B cell (primary cell): ENCODE data around the gene MPDZ. TPM values are rescaled to one million over a fixed set of nuclear protein-coding genes. Genes with fewer than 3 reads are reported as not detected.

Source experiments
- ATAC-seq: fragments of 200-7000 bp; cut with Tn5 transposase; one replicate; pipeline ENCODE4 v1.10.0; 2021; ENCODE audit warnings: low read depth, mild to moderate bottlenecking, moderate number of reproducible peaks, moderate library complexity
- CTCF ChIA-PET: fragments of 350-600 bp; sonication (Branson Sonifier 250); formaldehyde crosslinking; loops from one replicate; lab custom pipeline; 2021; ENCODE audit warnings: antibody characterized with exemption, inconsistent platforms; lab: Charles Lee
- POLR2A ChIA-PET: fragments of 350-600 bp; sonication (Branson Sonifier 250); formaldehyde crosslinking; loops from one replicate; lab custom pipeline; 2021; ENCODE audit warnings: antibody characterized with exemption; lab: Charles Lee
- DNase-seq: peaks from one replicate; pipeline ENCODE4 v3.0.0; 2013
- H2AFZ ChIP-seq: 2 replicates; pipeline ENCODE4 v1.6.1; 2012; ENCODE audit warnings: mild to moderate bottlenecking, low read depth, low read length; ENCODE audit not compliant: insufficient read depth, poor library complexity, severe bottlenecking
- H3K27ac ChIP-seq, 2 donors: 1 replicate in 1 of 2; 2 replicates in 1 of 2; pipeline ENCODE4 v1.5.1; 2012 to 2013; ENCODE audit warnings: low read length in 2 of 2, mild to moderate bottlenecking in 2 of 2, moderate library complexity in 1 of 2
- H3K27me3 ChIP-seq, 4 experiments: fragments of 200-600 bp in 1 of 4; sonication (generic) in 1 of 4; replicated peaks in 1 of 4; 1 replicate in 2 of 4; 2 replicates in 2 of 4; pipeline versions ENCODE4 v1.6.1 to v1.7.0; 2013 to 2016; ENCODE audit warnings: low read length in 3 of 4, mild to moderate bottlenecking in 2 of 4, mixed read lengths in 1 of 4, moderate library complexity in 1 of 4; ENCODE audit not compliant: insufficient read depth in 4 of 4, control insufficient read depth in 3 of 4; ENCODE audit errors: control extremely low read depth in 1 of 4
- H3K36me3 ChIP-seq, 2 experiments: replicated peaks in 1 of 2; 1 replicate in 1 of 2; 2 replicates in 1 of 2; pipeline versions ENCODE4 v1.6.1 to v1.7.1; 2013; ENCODE audit warnings: low read length in 1 of 2; ENCODE audit not compliant: insufficient read depth in 2 of 2, control insufficient read depth in 1 of 2; ENCODE audit errors: control extremely low read depth in 1 of 2, extremely low read depth in 1 of 2
- H3K4me1 ChIP-seq, 2 donors: fragments of 200-600 bp in 1 of 2; sonication (generic) in 1 of 2; 1 replicate in 1 of 2; 2 replicates in 1 of 2; pipeline versions ENCODE4 v1.5.1 to v1.6.1; 2013 to 2017; ENCODE audit warnings: low read length in 2 of 2; ENCODE audit not compliant: control insufficient read depth in 2 of 2, insufficient read depth in 2 of 2
- H3K4me2 ChIP-seq: replicated peaks from 2 replicates; pipeline ENCODE3; 2012; ENCODE audit warnings: mild to moderate bottlenecking, low read depth, low read length; ENCODE audit not compliant: poor library complexity, severe bottlenecking
- H3K4me3 ChIP-seq, 5 experiments: fragments of 200-600 bp in 1 of 5; sonication (generic) in 1 of 5; 1 replicate in 3 of 5; 2 replicates in 2 of 5; pipeline versions ENCODE4 v1.5.1 to v1.7.0; 2011 to 2016; ENCODE audit warnings: low read length in 4 of 5, mild to moderate bottlenecking in 4 of 5, low read depth in 2 of 5, control low read depth in 1 of 5, moderate library complexity in 1 of 5; ENCODE audit not compliant: insufficient read depth in 1 of 5; ENCODE audit errors: control extremely low read depth in 1 of 5, extremely low read depth in 1 of 5
- H3K79me2 ChIP-seq: fragments of 200-600 bp; sonication (generic); one replicate; pipeline ENCODE4 v1.6.0; 2016; ENCODE audit warnings: low read length; ENCODE audit not compliant: control insufficient read depth, insufficient read depth
- H3K9ac ChIP-seq: fragments of 200-600 bp; sonication (generic); 2 replicates; pipeline ENCODE4 v1.6.1; 2017; ENCODE audit warnings: mild to moderate bottlenecking, low read length, moderate library complexity
- H3K9me3 ChIP-seq, 3 donors: one replicate each; pipeline versions ENCODE4 v1.6.1 to v1.7.1; 2013; ENCODE audit warnings: low read length in 2 of 3; ENCODE audit not compliant: control insufficient read depth in 2 of 3, insufficient read depth in 1 of 3; ENCODE audit errors: control extremely low read depth in 1 of 3
- H4K20me1 ChIP-seq: 2 replicates; pipeline ENCODE4 v1.6.0; 2012; ENCODE audit warnings: mild to moderate bottlenecking, low read length; ENCODE audit not compliant: insufficient read depth, control insufficient read depth, poor library complexity, severe bottlenecking
- H3K27ac Mint-ChIP-seq: one replicate; pipeline ENCODE4 v1.8.0; 2021; ENCODE audit warnings: mixed read lengths
- H3K27me3 Mint-ChIP-seq: one replicate; pipeline ENCODE4 v1.8.0; 2021; ENCODE audit warnings: mixed read lengths
- H3K4me1 Mint-ChIP-seq: one replicate; pipeline ENCODE4 v1.8.0; 2021; ENCODE audit warnings: mixed read lengths
- H3K4me3 Mint-ChIP-seq: one replicate; pipeline ENCODE4 v1.8.0; 2021; ENCODE audit warnings: mixed read lengths
- H3K9me3 Mint-ChIP-seq: one replicate; pipeline ENCODE4 v1.8.0; 2022; ENCODE audit warnings: mixed read lengths; ENCODE audit not compliant: insufficient read depth
- EZH2 ChIP-seq: IDR thresholded peaks from 2 replicates; pipeline ENCODE4 v1.6.1; 2012; ENCODE audit warnings: borderline replicate concordance, low read depth, mild to moderate bottlenecking, moderate library complexity, low read length; ENCODE audit not compliant: insufficient read depth, poor library complexity, severe bottlenecking
- WGBS: methylation state at CpG from one replicate; pipeline ENCODE4 v1.1.5; 2013; ENCODE audit warnings: missing lambda C conversion rate; ENCODE audit not compliant: insufficient coverage; 5-methylcytosine and 5-hydroxymethylcytosine counted together
- intact Hi-C: fragments of 100-400 bp; cut with micrococcal nuclease; formaldehyde crosslinking; loops from one replicate; pipeline ENCODE4 v1.10.0; 2022
- polyA plus RNA-seq: library from polyadenylated mRNA; depleted of rRNA; stranded (reverse); fragments of >200 nt; gene quantifications from 2 replicates; pipeline ENCODE4 v1.2.3, GENCODE V29; 2012
- total RNA-seq, 2 donors: library from RNA; stranded (reverse); fragments of 120-200 nt in 1 of 2; gene quantifications; 1 replicate in 1 of 2; 2 replicates in 1 of 2; pipeline versions ENCODE4 v1.2.3 to v1.2.4, GENCODE V29; 2013 to 2022
- TF ChIP-seq, protein P1 (sequence below): fragments of 200-600 bp; IDR thresholded peaks from one replicate; pipeline ENCODE4 v1.8.0; 2022; ENCODE audit warnings: antibody characterized with exemption, mild to moderate bottlenecking

The MPDZ gene
- total and polyA plus RNA-seq, 2 donors (not counting 1 experiment from before 2014, with no cell fraction given) = not detected

DNA sequence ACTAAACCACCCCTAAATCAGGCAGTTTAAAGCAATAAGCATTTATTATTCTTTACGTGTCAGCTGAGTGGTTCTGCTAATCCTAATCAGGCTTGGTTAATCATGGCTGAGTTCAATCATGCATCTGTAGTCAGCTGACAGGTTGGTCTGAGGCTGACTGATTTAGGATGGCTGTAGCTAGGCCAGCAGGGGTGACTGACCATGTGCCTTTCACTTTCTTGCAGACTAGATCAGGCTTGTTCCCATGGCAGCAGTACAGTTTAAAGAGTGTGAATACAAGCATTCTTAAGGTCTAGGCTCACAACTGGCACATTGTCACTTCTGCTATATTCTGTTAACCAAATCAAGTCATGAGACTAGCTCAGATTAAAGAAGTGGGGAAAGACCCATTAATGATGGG, 16.1 kb upstream of the MPDZ start:
- no peak overlapping the region for H2AFZ ChIP-seq

DNA sequence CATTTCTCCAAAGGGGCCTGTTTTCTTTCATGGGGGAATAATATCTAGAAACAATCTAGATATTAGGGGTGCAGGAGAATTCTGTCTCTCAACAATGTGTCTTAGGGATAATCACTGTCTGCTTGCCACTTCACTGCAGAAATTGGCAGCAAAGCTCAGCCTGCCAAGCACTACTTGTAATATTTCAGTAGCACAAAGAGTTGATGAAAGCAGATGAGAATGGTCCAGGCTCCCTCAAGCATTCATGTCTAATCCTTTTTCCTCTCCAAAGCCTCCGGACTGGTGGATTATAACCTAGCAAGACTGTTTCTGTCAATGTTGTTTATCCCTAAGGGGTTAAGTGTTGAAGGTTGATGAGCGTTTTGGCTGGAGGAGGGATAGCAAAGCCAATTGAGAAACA, 13.3 kb upstream of the MPDZ start:
- Histone ChIP-seq H3K27me3 (no peaks in the 10 kb centered on the region), H3K9me3 (no peaks in the 10 kb centered on the region), H3K79me2 (no peaks in the 10 kb centered on the region), H3K36me3 (no peaks in the 10 kb centered on the region), H3K9ac (no peak overlapping the region), H3K4me1 (no peaks in the 10 kb centered on the region), H3K27ac (no peak overlapping the region), H3K4me3 (no peak overlapping the region), H4K20me1 (no peaks in the 10 kb centered on the region), H2AFZ (no peak overlapping the region), H3K4me2 (no peak overlapping the region)
- H3K9me3 Mint-ChIP-seq = peaks cover 6% of the 10 kb centered on the region
- H3K27ac Mint-ChIP-seq = no peak overlapping the region
- ATAC-seq (no peak), DNase-seq (no peak)
- ChIA-PET POLR2A (no interaction called here), CTCF (no interaction called here)
- H3K4me1 Mint-ChIP-seq = no peaks in the 10 kb centered on the region
- intact Hi-C loops = no loop called here
- no peak overlapping the region for H3K4me3 Mint-ChIP-seq
- H3K27me3 Mint-ChIP-seq = no peaks in the 10 kb centered on the region
- WGBS = 75% methylated on average over 1 of the region's 2 CpGs
- TF ChIP-seq EZH2 = no peak
- TF ChIP-seq, protein P1, sequence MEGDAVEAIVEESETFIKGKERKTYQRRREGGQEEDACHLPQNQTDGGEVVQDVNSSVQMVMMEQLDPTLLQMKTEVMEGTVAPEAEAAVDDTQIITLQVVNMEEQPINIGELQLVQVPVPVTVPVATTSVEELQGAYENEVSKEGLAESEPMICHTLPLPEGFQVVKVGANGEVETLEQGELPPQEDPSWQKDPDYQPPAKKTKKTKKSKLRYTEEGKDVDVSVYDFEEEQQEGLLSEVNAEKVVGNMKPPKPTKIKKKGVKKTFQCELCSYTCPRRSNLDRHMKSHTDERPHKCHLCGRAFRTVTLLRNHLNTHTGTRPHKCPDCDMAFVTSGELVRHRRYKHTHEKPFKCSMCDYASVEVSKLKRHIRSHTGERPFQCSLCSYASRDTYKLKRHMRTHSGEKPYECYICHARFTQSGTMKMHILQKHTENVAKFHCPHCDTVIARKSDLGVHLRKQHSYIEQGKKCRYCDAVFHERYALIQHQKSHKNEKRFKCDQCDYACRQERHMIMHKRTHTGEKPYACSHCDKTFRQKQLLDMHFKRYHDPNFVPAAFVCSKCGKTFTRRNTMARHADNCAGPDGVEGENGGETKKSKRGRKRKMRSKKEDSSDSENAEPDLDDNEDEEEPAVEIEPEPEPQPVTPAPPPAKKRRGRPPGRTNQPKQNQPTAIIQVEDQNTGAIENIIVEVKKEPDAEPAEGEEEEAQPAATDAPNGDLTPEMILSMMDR = no peak

More for the DNA sequence above, 16.1 kb upstream of the MPDZ start:
- peaks cover 8% of the 10 kb centered on the region for H3K9me3 Mint-ChIP-seq
- TF ChIP-seq, protein P1 = no peak
- TF ChIP-seq EZH2 = no peak
- H3K27ac Mint-ChIP-seq = no peak overlapping the region
- ChIA-PET CTCF (no interaction called here), POLR2A (no interaction called here)
- H3K4me3 ChIP-seq = no peak overlapping the region
- no peaks in the 10 kb centered on the region for H3K79me2 ChIP-seq
- H3K9ac ChIP-seq = no peak overlapping the region
- H3K4me3 Mint-ChIP-seq = no peak overlapping the region
- ATAC-seq (no peak), DNase-seq (no peak)
- no peaks in the 10 kb centered on the region for H3K27me3 Mint-ChIP-seq
- H3K9me3 ChIP-seq = no peaks in the 10 kb centered on the region
- H3K36me3 ChIP-seq = no peaks in the 10 kb centered on the region
- no peaks in the 10 kb centered on the region for H3K4me1 Mint-ChIP-seq
- intact Hi-C loops = no loop called here
- no peaks in the 10 kb centered on the region for H3K27me3 ChIP-seq
- H3K27ac ChIP-seq = no peak overlapping the region
- no peaks in the 10 kb centered on the region for H3K4me1 ChIP-seq
- no peak overlapping the region for H3K4me2 ChIP-seq
- WGBS = no CpG with 5 or more reads among the region's 1 CpG
- no peaks in the 10 kb centered on the region for H4K20me1 ChIP-seq
